Heart right ventricle (tissue), 16 donors: ENCODE data around the gene COL4A2. TPM values are rescaled to one million over a fixed set of nuclear protein-coding genes. Genes with fewer than 3 reads are reported as not detected.

ENCODE experiments used
- ATAC-seq, 8 donors: fragments of 200-7000 bp; cut with Tn5 transposase; one replicate each; pipeline ENCODE4 v1.9.1; 2020; ENCODE audit warnings: mild to moderate bottlenecking in 8 of 8, moderate library complexity in 8 of 8, moderate number of reproducible peaks in 1 of 8
- DNase-seq, 2 donors: peaks; one replicate each; pipeline ENCODE4 v3.0.0-alpha.2; 2020
- H3K27ac ChIP-seq, 10 donors: fragments of 200-600 bp; sonication (generic) in 2 of 10; one replicate each; pipeline versions ENCODE4 v1.5.0 to v1.8.0; 2020 to 2022; ENCODE audit warnings: mild to moderate bottlenecking in 3 of 10
- H3K27me3 ChIP-seq, 7 donors: fragments of 200-600 bp; one replicate each; pipeline ENCODE4 v1.8.0; 2021 to 2022; ENCODE audit warnings: mild to moderate bottlenecking in 2 of 7
- H3K36me3 ChIP-seq, 9 donors: fragments of 200-600 bp; sonication (generic) in 1 of 9; one replicate each; pipeline versions ENCODE4 v1.5.0 to v1.8.0; 2020 to 2022; ENCODE audit warnings: mild to moderate bottlenecking in 2 of 9
- H3K4me1 ChIP-seq, 9 donors: fragments of 200-600 bp; sonication (generic) in 1 of 9; one replicate each; pipeline versions ENCODE4 v1.5.0 to v1.8.0; 2020 to 2022; ENCODE audit warnings: mild to moderate bottlenecking in 4 of 9
- H3K4me3 ChIP-seq, 10 donors: fragments of 200-600 bp; sonication (generic) in 2 of 10; one replicate each; pipeline versions ENCODE4 v1.5.0 to v1.8.0; 2020 to 2022; ENCODE audit warnings: mild to moderate bottlenecking in 7 of 10, moderate library complexity in 2 of 10
- H3K9me3 ChIP-seq, 11 donors: fragments of 200-600 bp in 10 of 11; sonication (generic) in 2 of 11; one replicate each; pipeline versions ENCODE4 v1.5.0 to v1.8.0; 2013 to 2022; ENCODE audit warnings: mild to moderate bottlenecking in 2 of 11, control low read depth in 1 of 11, moderate library complexity in 1 of 11
- CTCF ChIP-seq, 9 donors: fragments of 200-600 bp; sonication (generic) in 2 of 9; IDR thresholded peaks; one replicate each; pipeline versions ENCODE4 v1.5.0 to v1.8.0; 2021 to 2022; ENCODE audit warnings: antibody characterized with exemption in 9 of 9, mild to moderate bottlenecking in 5 of 9, moderate library complexity in 1 of 9
- WGBS, 2 donors: extraction: QIAGEN DNeasy Blood & Tissue Kit; methylation state at CpG; one replicate each; pipeline ENCODE4 v1.1.7; 2013; ENCODE audit warnings: inconsistent platforms in 1 of 2; 5-methylcytosine and 5-hydroxymethylcytosine counted together
- intact Hi-C, 10 donors: fragments of 100-400 bp; cut with DNase I; formaldehyde crosslinking; loops; one replicate each; pipeline versions ENCODE4 v1.11.1 to v1.14.2; 2022
- polyA plus RNA-seq, 2 donors: library from polyadenylated mRNA; stranded (reverse); fragments of 200-250 nt; gene quantifications; one replicate each; pipeline ENCODE4 v1.2.3, GENCODE V29; 2013
- total RNA-seq, 10 donors: library from RNA; stranded (reverse); fragmentation: NEBNext Ultra II Directional in 3 of 10; extraction: Animal tissue kit (Norgen Biotek cat#: 25700) in 3 of 10; gene quantifications; one replicate each; pipeline versions ENCODE4 v1.2.1 to v1.2.4, GENCODE V29; 2021 to 2023
- donor health status: Arrhythmogenic right ventricular cardiomyopathy.
- donor health status: ischemic (EF 13 %, LVEDD 7.1; RV severe dilation, severe dysfunction).
- donor health status: healthy with polysubstance abuse.
- donor health status: DM: no; HTN: yes; CAD: no.
- donor health status: DM: no; HTN: no; CAD: no.
- donor health status: ischemic (EF 25% LVEDD 6.9; RV normal size, moderate dysfunction).
- donor health status: ischemic (EF 25% LVEDD 5.7; RV mildly dilated, moderate dysfunction).
- donor health status: healthy.
- donor health status: DM: yes; HTN: yes; CAD: no.
- donor health status: Ischemic cardiomyopathy.
- donor health status: ischemic (EF 35%, LVEDD 5.7; RV mildly dilated, moderate dysfunction).
- donor health status: nonischemic (EF 11% LVEDD 7.7; RV severe dilation, severe dysfunction).
- donor health status: DM: yes; HTN: yes; CAD: no.
- donor health status: PGD.
- donor health status: ischemic (EF 29% LVEDD 5.4; RV normal size, mild dysfunction).
- donor health status: nonischemic (EF 23%, LVEDD 6.1; RV moderate dilation, normal function).

The COL4A2 gene
- total and polyA plus RNA-seq, 12 donors = 81.7 to 301 (median 128) TPM

- Histone ChIP-seq H3K27ac (peak overlapping the region in 6 of 10 donors; percentile 30 to 94 (median 68)), H3K36me3 (peaks cover 0 to 9% (median 0%) of the 10 kb centered on the region in 9 donors), H3K9me3 (no peaks in the 10 kb centered on the region), H3K4me3 (no peak overlapping the region), H3K4me1 (peaks cover 14 to 80% (median 58%) of the 10 kb centered on the region in 9 donors), H3K27me3 (peaks cover 0 to 9% (median 0%) of the 10 kb centered on the region in 7 donors)
- no peak for TF ChIP-seq CTCF (IDR thresholded peaks at IDR 0.05)
- ATAC-seq (no peak), DNase-seq (no peak)
- intact Hi-C loops = no loop called here
- WGBS, 2 donors = 80 to 84% methylated on average over 5 of the region's 5 CpGs
These were observed 83.5 kb downstream of the COL4A2 start for GRCh38 chr13:110390567-110390966.

DNA sequence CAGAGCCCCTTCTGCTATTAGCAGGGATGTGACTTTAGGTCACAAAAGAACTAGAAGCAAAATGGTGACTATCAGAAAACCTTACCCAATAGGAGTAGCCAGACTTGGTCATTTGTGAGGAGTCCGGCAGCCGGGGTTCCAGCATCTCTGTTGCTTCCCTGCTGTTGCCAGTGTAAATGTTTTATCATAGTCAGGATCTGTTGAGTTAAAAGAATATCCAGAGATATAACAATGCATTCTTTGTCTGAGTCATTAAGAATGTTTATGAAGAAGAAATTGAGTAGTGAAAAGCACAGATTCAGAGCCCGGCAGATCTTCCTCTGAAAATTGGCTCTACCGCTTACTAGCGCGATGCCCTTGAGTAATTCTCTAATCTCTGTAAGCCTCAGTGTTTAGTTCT lies 84.2 kb downstream of the COL4A2 start:
- TF ChIP-seq CTCF (IDR thresholded peaks at IDR 0.05) = no peak
- peak overlapping the region in 8 of 10 donors; percentile 6 to 94 (median 61) for H3K27ac ChIP-seq
- peaks cover 0 to 9% (median 0%) of the 10 kb centered on the region in 7 donors for H3K27me3 ChIP-seq
- peaks cover 0 to 9% (median 0%) of the 10 kb centered on the region in 9 donors for H3K36me3 ChIP-seq
- DNase-seq = no peak
- H3K9me3 ChIP-seq = no peaks in the 10 kb centered on the region
- 90 to 93% methylated on average over 6 of the region's 6 CpGs for WGBS, 2 donors
- peaks cover 14 to 87% (median 65%) of the 10 kb centered on the region in 9 donors for H3K4me1 ChIP-seq
- intact Hi-C loops = no loop called here
- ATAC-seq = no peak
- no peak overlapping the region for H3K4me3 ChIP-seq

DNA sequence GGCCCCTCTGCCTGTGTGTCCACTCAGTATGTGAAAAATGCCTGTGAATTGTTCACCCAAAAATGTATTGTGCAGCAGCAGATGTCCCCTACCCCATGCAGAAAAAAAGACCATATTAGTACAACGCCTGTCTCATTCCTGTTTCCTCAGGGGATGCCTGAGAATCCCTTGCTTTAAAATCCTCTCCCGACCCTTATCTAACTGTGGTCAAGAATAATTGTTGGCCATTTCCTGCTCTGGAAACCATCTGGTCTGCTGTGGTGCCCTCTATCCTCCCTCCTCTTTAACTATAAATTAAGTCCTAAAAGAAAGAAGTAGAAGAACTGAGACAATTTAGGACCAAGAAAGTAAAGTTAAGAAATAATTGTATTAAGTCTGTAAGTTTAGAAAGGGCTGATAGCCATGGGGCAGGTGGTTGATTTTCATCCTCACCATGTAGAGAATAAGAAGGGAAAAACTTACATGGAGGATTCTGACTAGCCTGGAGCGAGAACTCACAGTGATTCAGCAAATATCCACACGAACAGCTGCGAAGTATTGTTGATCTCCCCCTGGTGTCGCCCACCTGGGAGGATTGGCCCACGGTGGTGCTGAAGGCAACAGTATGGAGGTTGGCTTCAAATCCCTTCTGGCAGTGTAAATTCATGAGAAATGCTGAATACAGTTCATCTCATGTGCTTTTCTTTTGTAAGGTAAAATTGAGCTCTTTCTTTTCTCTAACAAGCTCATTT lies 85.6 kb downstream of the COL4A2 start:
- Histone ChIP-seq H3K27me3 (peaks cover 0 to 3% (median 0%) of the 10 kb centered on the region in 7 donors), H3K9me3 (no peaks in the 10 kb centered on the region), H3K4me1 (peaks cover 14 to 89% (median 71%) of the 10 kb centered on the region in 9 donors), H3K4me3 (no peak overlapping the region), H3K27ac (peak overlapping the region in 8 of 10 donors; percentile 6 to 94 (median 61)), H3K36me3 (peaks cover 0 to 9% (median 0%) of the 10 kb centered on the region in 9 donors)
- no peak for ATAC-seq
- TF ChIP-seq CTCF (IDR thresholded peaks at IDR 0.05) = no peak
- no peak for DNase-seq
- 59 to 61% methylated on average over 7 of the region's 7 CpGs for WGBS, 2 donors
- intact Hi-C loops = no loop called here

DNA sequence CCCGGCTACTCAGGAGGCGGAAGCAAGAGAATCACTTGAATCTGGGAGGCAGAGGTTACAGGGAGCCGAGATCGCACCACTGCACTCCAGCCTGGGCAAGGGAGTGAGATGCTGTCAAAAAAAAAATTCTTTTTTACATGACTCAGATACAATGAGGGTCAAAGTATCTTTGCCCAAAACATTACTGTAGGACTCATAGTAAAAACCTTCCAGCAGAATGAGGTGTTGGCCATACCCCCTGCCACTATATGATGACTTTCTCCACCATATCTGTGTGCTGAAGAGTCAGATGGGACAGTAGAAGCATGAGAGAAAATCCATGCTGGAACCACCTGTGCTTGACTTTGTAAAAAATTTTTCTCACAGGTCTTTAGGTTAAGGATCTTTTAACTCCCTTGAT lies 86.7 kb downstream of the COL4A2 start:
- intact Hi-C loops = no loop called here
- WGBS, 2 donors = 96 to 97% methylated on average over 4 of the region's 4 CpGs
- Histone ChIP-seq H3K27ac (peak overlapping the region in 7 of 10 donors; percentile 50 to 94 (median 73)), H3K36me3 (peaks cover 0 to 9% (median 0%) of the 10 kb centered on the region in 9 donors), H3K4me3 (no peak overlapping the region), H3K9me3 (no peaks in the 10 kb centered on the region), H3K4me1 (peaks cover 14 to 89% (median 71%) of the 10 kb centered on the region in 9 donors), H3K27me3 (no peaks in the 10 kb centered on the region)
- no peak for TF ChIP-seq CTCF (IDR thresholded peaks at IDR 0.05)
- no peak for DNase-seq
- ATAC-seq = no peak
